ENCODE data around the gene CHST8.

Gene CHST8

GRCh38 chr19:33722456-33723239, 100.9 kb downstream of the CHST8 start:
- Histone ChIP-seq H3K4me3 (ENCODE audit: low read length) (no peak overlapping the region), H3F3A (ENCODE audit: insufficient read depth, low read length) (no peaks in the 10 kb centered on the region), H3K79me2 (ENCODE audit: low read length) (no peaks in the 10 kb centered on the region), H3K36me3 (replicated peaks; ENCODE audit: insufficient read depth, low read length) (no peaks in the 10 kb centered on the region), H3K4me2 (ENCODE audit: low read depth, low read length) (no peak overlapping the region), H3K9me2 (replicated peaks; ENCODE audit: insufficient read depth, low read length) (no peaks in the 10 kb centered on the region), H4K20me1 (ENCODE audit: insufficient read depth, low read length) (no peaks in the 10 kb centered on the region), H3K27ac (ENCODE audit: low read length) (no peak overlapping the region), H3K4me1 (ENCODE audit: low read length) (no peaks in the 10 kb centered on the region), H3K27me3 (replicated peaks; ENCODE audit: insufficient read depth, low read length) (no peaks in the 10 kb centered on the region), H3K9me3 (replicated peaks; ENCODE audit: insufficient read depth, low read length) (no peaks in the 10 kb centered on the region), H2AFZ (ENCODE audit: low read length) (no peak overlapping the region), H3K9ac (ENCODE audit: low read length) (no peak overlapping the region)
- TF ChIP-seq EZH2phosphoT487 (IDR thresholded peaks at IDR 0.05; ENCODE audit: low read length) (no peak), EZH2 (optimal IDR thresholded peaks at IDR 0.05; ENCODE audit: low read depth, low read length) (no peak)
- TF ChIP-seq, protein P1, sequence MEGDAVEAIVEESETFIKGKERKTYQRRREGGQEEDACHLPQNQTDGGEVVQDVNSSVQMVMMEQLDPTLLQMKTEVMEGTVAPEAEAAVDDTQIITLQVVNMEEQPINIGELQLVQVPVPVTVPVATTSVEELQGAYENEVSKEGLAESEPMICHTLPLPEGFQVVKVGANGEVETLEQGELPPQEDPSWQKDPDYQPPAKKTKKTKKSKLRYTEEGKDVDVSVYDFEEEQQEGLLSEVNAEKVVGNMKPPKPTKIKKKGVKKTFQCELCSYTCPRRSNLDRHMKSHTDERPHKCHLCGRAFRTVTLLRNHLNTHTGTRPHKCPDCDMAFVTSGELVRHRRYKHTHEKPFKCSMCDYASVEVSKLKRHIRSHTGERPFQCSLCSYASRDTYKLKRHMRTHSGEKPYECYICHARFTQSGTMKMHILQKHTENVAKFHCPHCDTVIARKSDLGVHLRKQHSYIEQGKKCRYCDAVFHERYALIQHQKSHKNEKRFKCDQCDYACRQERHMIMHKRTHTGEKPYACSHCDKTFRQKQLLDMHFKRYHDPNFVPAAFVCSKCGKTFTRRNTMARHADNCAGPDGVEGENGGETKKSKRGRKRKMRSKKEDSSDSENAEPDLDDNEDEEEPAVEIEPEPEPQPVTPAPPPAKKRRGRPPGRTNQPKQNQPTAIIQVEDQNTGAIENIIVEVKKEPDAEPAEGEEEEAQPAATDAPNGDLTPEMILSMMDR (IDR thresholded peaks at IDR 0.05; ENCODE audit: low read length), result no peak
- no peak for DNase-seq

GRCh38 chr19:33723512-33723911, 101.8 kb downstream of the CHST8 start:
- H4K20me1 ChIP-seq (ENCODE audit: insufficient read depth, low read length), result no peaks in the 10 kb centered on the region
- no peaks in the 10 kb centered on the region for H3K9me2 ChIP-seq (replicated peaks; ENCODE audit: insufficient read depth, low read length)
- no peaks in the 10 kb centered on the region for H3K36me3 ChIP-seq (replicated peaks; ENCODE audit: insufficient read depth, low read length)
- no peak overlapping the region for H3K27ac ChIP-seq (ENCODE audit: low read length)
- no peaks in the 10 kb centered on the region for H3K4me1 ChIP-seq (ENCODE audit: low read length)
- H3K27me3 ChIP-seq (replicated peaks; ENCODE audit: insufficient read depth, low read length), result peaks cover 7% of the 10 kb centered on the region; the same call in 1 of the 2 replicates
- no peak overlapping the region for H3K4me3 ChIP-seq (ENCODE audit: low read length)
- TF ChIP-seq EZH2phosphoT487 (IDR thresholded peaks at IDR 0.05; ENCODE audit: low read length) (no peak), EZH2 (optimal IDR thresholded peaks at IDR 0.05; ENCODE audit: low read depth, low read length) (no peak)
- TF ChIP-seq, protein P1 (IDR thresholded peaks at IDR 0.05; ENCODE audit: low read length), result no peak
- no peak overlapping the region for H3K9ac ChIP-seq (ENCODE audit: low read length)
- no peak overlapping the region for H3K4me2 ChIP-seq (ENCODE audit: low read depth, low read length)
- no peak overlapping the region for H2AFZ ChIP-seq (ENCODE audit: low read length)
- DNase-seq, result no peak
- H3K79me2 ChIP-seq (ENCODE audit: low read length), result no peaks in the 10 kb centered on the region
- H3F3A ChIP-seq (ENCODE audit: insufficient read depth, low read length), result no peaks in the 10 kb centered on the region
- no peaks in the 10 kb centered on the region for H3K9me3 ChIP-seq (replicated peaks; ENCODE audit: insufficient read depth, low read length)

DNA sequence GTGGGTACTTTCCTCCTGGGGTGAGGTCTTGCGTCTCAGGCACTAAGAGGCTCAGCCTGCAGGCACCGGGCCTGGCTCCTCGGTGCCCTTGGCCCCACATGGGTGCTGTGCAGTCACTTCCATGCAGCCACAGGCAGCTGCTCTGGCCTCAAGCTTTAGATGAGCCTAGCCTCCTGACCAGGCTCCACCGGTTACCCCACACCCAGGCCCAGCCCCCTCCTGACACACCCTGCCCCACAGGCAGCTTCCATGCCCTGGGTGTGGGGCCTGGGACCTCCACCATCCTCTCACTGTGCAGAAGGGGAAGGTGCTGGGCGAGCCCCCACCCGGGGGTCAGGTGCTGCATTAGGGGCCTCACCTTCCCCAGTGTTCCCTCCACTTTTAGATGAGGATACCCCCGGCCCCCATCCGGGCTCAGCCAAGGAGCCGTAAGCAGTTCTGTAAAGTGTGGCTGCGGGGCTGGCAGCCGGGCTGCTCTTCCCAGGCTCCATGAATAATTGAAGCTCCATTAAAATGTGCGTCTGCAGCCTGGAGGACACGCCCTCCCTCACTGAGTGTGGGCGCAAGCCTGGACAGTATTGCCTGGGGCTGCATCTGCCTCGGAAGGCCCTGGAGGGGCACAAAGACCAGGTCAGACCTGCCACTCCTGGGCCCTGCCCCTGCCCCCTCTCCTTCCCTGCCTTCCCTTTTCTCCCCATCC, 102.4 kb downstream of the CHST8 start:
- no peaks in the 10 kb centered on the region for H4K20me1 ChIP-seq (ENCODE audit: insufficient read depth, low read length)

More for the DNA sequence above, 102.4 kb downstream of the CHST8 start:
- peaks cover 7% of the 10 kb centered on the region; the same call in 1 of the 2 replicates for H3K27me3 ChIP-seq (replicated peaks; ENCODE audit: insufficient read depth, low read length)
- H3K9ac ChIP-seq (ENCODE audit: low read length), result no peak overlapping the region
- no peak overlapping the region for H3K4me2 ChIP-seq (ENCODE audit: low read depth, low read length)
- no peaks in the 10 kb centered on the region for H3K9me3 ChIP-seq (replicated peaks; ENCODE audit: insufficient read depth, low read length)
- no peaks in the 10 kb centered on the region for H3K36me3 ChIP-seq (replicated peaks; ENCODE audit: insufficient read depth, low read length)
- no peak overlapping the region for H3K27ac ChIP-seq (ENCODE audit: low read length)
- no peaks in the 10 kb centered on the region for H3K4me1 ChIP-seq (ENCODE audit: low read length)
- DNase-seq, result no peak
- H3K79me2 ChIP-seq (ENCODE audit: low read length), result no peaks in the 10 kb centered on the region
- no peaks in the 10 kb centered on the region for H3F3A ChIP-seq (ENCODE audit: insufficient read depth, low read length)
- H3K9me2 ChIP-seq (replicated peaks; ENCODE audit: insufficient read depth, low read length), result no peaks in the 10 kb centered on the region
- TF ChIP-seq EZH2phosphoT487 (IDR thresholded peaks at IDR 0.05; ENCODE audit: low read length) (no peak), EZH2 (optimal IDR thresholded peaks at IDR 0.05; ENCODE audit: low read depth, low read length) (no peak)
- TF ChIP-seq, protein P1 (IDR thresholded peaks at IDR 0.05; ENCODE audit: low read length), result no peak
- no peak overlapping the region for H3K4me3 ChIP-seq (ENCODE audit: low read length)
- H2AFZ ChIP-seq (ENCODE audit: low read length), result no peak overlapping the region
